ENCODE measurements around the gene EPB41L2. TPM values are rescaled to one million over a fixed set of nuclear protein-coding genes. Genes with fewer than 3 reads are reported as not detected.

The EPB41L2 gene
- total RNA-seq, 1 experiment from 2014 or later: 106 TPM

DNA sequence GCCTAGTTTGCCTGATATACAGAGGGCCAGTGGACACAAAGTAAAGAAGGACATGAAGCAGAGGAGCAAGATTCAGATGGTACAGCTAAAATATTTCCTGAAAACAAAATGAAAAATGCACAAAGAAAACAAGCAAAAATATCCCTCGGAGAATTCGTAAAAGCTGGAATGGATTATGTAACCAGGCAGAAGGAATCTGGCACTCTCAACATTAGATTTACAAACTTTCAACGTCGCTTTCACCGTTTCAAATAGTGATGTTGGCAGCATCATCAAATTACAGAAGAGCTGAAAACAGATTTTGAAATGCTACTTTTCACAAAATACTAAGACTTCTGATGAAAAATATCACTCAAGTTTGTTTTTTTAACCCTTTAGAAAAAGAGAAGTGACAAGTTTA is 224.1 kb downstream of the EPB41L2 start:
- POLR2A ChIA-PET: no interaction called here
- Mint-ChIP-seq H3K27ac (no peak overlapping the region), H3K4me3 (no peak overlapping the region), H3K9me3 (no peaks in the 10 kb centered on the region), H3K4me1 (peaks cover 39% of the 10 kb centered on the region), H3K36me3 (no peaks in the 10 kb centered on the region), H3K27me3 (ENCODE audit: low read depth) (no peaks in the 10 kb centered on the region)
- TF ChIP-seq, protein P1, sequence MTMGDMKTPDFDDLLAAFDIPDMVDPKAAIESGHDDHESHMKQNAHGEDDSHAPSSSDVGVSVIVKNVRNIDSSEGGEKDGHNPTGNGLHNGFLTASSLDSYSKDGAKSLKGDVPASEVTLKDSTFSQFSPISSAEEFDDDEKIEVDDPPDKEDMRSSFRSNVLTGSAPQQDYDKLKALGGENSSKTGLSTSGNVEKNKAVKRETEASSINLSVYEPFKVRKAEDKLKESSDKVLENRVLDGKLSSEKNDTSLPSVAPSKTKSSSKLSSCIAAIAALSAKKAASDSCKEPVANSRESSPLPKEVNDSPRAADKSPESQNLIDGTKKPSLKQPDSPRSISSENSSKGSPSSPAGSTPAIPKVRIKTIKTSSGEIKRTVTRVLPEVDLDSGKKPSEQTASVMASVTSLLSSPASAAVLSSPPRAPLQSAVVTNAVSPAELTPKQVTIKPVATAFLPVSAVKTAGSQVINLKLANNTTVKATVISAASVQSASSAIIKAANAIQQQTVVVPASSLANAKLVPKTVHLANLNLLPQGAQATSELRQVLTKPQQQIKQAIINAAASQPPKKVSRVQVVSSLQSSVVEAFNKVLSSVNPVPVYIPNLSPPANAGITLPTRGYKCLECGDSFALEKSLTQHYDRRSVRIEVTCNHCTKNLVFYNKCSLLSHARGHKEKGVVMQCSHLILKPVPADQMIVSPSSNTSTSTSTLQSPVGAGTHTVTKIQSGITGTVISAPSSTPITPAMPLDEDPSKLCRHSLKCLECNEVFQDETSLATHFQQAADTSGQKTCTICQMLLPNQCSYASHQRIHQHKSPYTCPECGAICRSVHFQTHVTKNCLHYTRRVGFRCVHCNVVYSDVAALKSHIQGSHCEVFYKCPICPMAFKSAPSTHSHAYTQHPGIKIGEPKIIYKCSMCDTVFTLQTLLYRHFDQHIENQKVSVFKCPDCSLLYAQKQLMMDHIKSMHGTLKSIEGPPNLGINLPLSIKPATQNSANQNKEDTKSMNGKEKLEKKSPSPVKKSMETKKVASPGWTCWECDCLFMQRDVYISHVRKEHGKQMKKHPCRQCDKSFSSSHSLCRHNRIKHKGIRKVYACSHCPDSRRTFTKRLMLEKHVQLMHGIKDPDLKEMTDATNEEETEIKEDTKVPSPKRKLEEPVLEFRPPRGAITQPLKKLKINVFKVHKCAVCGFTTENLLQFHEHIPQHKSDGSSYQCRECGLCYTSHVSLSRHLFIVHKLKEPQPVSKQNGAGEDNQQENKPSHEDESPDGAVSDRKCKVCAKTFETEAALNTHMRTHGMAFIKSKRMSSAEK (CRISPR knock-in tag; IDR thresholded peaks at IDR 0.05; ENCODE audit: borderline replicate concordance): no peak
- no peak for ATAC-seq
- CTCF ChIA-PET: no interaction called here
- no peak for DNase-seq (ENCODE audit: low spot score)

GRCh38 chr6:130838250-130838860 is 224.7 kb downstream of the EPB41L2 start:
- H3K9me3 Mint-ChIP-seq: no peaks in the 10 kb centered on the region
- ATAC-seq (no peak), DNase-seq (ENCODE audit: low spot score) (no peak)
- TF ChIP-seq, protein P1 (CRISPR knock-in tag; IDR thresholded peaks at IDR 0.05; ENCODE audit: borderline replicate concordance): no peak
- TF ChIP-seq ERG (CRISPR knock-in tag; IDR thresholded peaks at IDR 0.05) (no peak), ZNF219 (CRISPR knock-in tag; IDR thresholded peaks at IDR 0.05; ENCODE audit: borderline replicate concordance) (no peak), ZSCAN18 (CRISPR knock-in tag; IDR thresholded peaks at IDR 0.05) (no peak), IRF2 (CRISPR knock-in tag; IDR thresholded peaks at IDR 0.05; ENCODE audit: borderline replicate concordance, low read depth) (no peak), ZNF121 (CRISPR knock-in tag; IDR thresholded peaks at IDR 0.05) (no peak)
- TF ChIP-seq, protein P2, sequence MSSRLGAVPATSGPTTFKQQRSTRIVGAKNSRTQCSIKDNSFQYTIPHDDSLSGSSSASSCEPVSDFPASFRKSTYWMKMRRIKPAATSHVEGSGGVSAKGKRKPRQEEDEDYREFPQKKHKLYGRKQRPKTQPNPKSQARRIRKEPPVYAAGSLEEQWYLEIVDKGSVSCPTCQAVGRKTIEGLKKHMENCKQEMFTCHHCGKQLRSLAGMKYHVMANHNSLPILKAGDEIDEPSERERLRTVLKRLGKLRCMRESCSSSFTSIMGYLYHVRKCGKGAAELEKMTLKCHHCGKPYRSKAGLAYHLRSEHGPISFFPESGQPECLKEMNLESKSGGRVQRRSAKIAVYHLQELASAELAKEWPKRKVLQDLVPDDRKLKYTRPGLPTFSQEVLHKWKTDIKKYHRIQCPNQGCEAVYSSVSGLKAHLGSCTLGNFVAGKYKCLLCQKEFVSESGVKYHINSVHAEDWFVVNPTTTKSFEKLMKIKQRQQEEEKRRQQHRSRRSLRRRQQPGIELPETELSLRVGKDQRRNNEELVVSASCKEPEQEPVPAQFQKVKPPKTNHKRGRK (CRISPR knock-in tag; IDR thresholded peaks at IDR 0.05; ENCODE audit: borderline replicate concordance): no peak
- TF ChIP-seq, protein P3, sequence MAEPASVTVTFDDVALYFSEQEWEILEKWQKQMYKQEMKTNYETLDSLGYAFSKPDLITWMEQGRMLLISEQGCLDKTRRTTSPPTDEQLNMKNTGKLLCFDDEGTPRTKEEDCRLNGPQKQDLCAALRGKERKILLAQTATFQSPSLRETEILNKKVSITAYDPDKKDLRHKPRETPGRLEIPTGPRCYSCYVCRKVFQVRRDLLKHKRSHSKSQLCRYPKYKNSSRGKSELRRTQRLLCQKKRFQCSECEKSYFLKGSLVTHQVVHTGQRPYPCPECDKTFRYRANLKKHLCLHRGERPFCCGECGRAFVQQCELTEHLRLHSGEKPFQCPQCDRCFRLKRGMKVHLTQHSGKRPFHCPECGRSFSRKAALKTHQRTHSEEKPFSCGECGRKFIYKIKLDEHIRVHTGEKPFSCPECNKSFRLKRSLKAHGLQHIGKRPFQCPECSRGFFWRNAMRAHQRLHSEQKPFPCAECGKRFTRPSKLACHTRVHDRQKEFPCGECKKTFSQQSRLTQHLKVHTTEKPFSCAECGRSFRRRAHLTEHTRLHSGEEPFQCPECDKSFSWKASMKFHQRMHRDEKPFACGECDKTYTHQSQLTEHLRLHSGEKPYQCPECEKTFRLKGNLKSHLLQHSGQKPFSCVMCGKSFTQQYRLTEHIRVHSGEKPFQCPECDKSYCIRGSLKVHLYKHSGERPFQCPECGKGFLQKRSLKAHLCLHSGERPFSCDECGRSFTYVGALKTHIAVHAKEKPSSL (CRISPR knock-in tag; conservative IDR thresholded peaks at IDR 0.05): no peak
- H3K4me3 Mint-ChIP-seq: no peak overlapping the region
- POLR2A ChIA-PET: no interaction called here
- H3K27me3 Mint-ChIP-seq (ENCODE audit: low read depth): no peaks in the 10 kb centered on the region
- CTCF ChIA-PET: no interaction called here
- no peak overlapping the region for H3K27ac Mint-ChIP-seq
- H3K4me1 Mint-ChIP-seq: peaks cover 39% of the 10 kb centered on the region
- H3K36me3 Mint-ChIP-seq: no peaks in the 10 kb centered on the region
